CD4-positive, alpha-beta T cell treated with Interleukin-17A for 4 hours (primary cell): ENCODE data around the gene HSDL1.

Experiments
- DNase-seq: peaks from one replicate; pipeline ENCODE4 v3.0.0-alpha.2; 2020; ENCODE audit warnings: mixed read lengths

HSDL1 gene

GRCh38 chr16:84104231-84104630 is 40.7 kb downstream of the HSDL1 start:
- no peak for DNase-seq

GRCh38 chr16:84103678-84104077 is 41.3 kb downstream of the HSDL1 start:
- no peak for DNase-seq

GRCh38 chr16:84098939-84099338 is 46.0 kb downstream of the HSDL1 start:
- DNase-seq = no peak

GRCh38 chr16:84096447-84097005 is 48.5 kb downstream of the HSDL1 start:
- DNase-seq = no peak

GRCh38 chr16:84095466-84095865 is 49.5 kb downstream of the HSDL1 start:
- no peak for DNase-seq

GRCh38 chr16:84093879-84094270 is 51.1 kb downstream of the HSDL1 start:
- DNase-seq = no peak

- no peak for DNase-seq
Measured at GRCh38 chr16:84093120-84093878, 51.7 kb downstream of the HSDL1 start.

GRCh38 chr16:84091460-84091859 is 53.5 kb downstream of the HSDL1 start:
- DNase-seq = no peak

GRCh38 chr16:84090211-84090610 is 54.8 kb downstream of the HSDL1 start:
- no peak for DNase-seq

GRCh38 chr16:84088695-84089395 is 56.1 kb downstream of the HSDL1 start:
- DNase-seq = peak; percentile 51

- DNase-seq = no peak
Measured at GRCh38 chr16:84087466-84088151, 57.4 kb downstream of the HSDL1 start.

- no peak for DNase-seq
Measured at GRCh38 chr16:84087001-84087400, 58.0 kb downstream of the HSDL1 start.

GRCh38 chr16:84086341-84086740 is 58.6 kb downstream of the HSDL1 start:
- no peak for DNase-seq

- DNase-seq = no peak
Measured at GRCh38 chr16:84085773-84086172, 59.2 kb downstream of the HSDL1 start.

- no peak for DNase-seq
Measured at GRCh38 chr16:84085271-84085667, 59.7 kb downstream of the HSDL1 start.

GRCh38 chr16:84084570-84085270 is 60.3 kb downstream of the HSDL1 start:
- DNase-seq = peak; percentile 76

GRCh38 chr16:84082835-84083569 is 62.0 kb downstream of the HSDL1 start:
- DNase-seq = no peak

- no peak for DNase-seq
Measured at GRCh38 chr16:84082110-84082509, 62.9 kb downstream of the HSDL1 start.

GRCh38 chr16:84081446-84081989 is 63.5 kb downstream of the HSDL1 start:
- no peak for DNase-seq

- DNase-seq = no peak
Measured at GRCh38 chr16:84080813-84081212, 64.2 kb downstream of the HSDL1 start.

- no peak for DNase-seq
Measured at GRCh38 chr16:84080378-84080777, 64.6 kb downstream of the HSDL1 start.

- no peak for DNase-seq
Measured at GRCh38 chr16:84079664-84080063, 65.3 kb downstream of the HSDL1 start.
